ENCODE results near the gene C2orf68.

Gene C2orf68

DNA sequence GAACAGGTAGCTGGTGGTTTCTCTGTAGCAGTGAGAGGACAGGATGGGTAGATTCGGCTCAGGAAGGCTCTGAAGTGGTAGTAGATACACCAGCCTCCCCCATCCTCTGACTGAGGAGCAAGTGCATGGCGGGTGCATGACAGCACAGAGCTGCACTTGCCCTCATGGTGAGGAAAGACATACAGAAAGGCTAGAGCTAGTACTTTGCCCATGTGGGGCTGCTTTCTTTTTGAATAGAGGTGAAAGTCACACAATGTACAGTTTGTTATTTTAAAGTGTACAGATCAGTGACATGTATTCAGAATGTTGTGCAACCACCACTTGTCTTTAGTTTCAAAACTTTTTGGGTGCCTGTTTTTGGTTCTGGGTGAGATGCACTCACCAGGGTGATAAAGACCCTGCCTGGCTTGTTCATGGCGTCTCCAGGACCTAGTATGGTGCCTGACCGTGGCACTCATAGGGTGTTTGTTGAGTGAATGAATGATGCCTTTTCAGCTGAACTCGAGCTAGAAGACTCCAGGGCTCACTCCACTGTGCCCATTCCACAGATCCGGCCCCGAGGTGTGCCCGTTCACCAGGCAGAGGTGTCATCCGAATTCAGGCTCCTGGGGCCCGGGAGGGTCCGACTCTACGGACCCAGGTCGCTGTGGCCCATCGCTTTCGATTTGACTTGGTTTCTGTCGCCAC is 28.1 kb downstream of the C2orf68 start:
- Histone ChIP-seq H3K4me3 (ENCODE audit: low read length) (peak overlapping the region; percentile 71), H3K36me3 (ENCODE audit: control insufficient read depth, insufficient read depth, low read length) (peaks cover 2% of the 10 kb centered on the region), H3K9ac (ENCODE audit: low read length) (peak overlapping the region; percentile 38), H3K27me3 (ENCODE audit: control insufficient read depth, insufficient read depth, low read length) (no peaks in the 10 kb centered on the region), H3K27ac (ENCODE audit: low read depth, low read length) (peak overlapping the region; percentile 88), H3K4me1 (ENCODE audit: control insufficient read depth, insufficient read depth, low read length) (peaks cover 11% of the 10 kb centered on the region)

DNA sequence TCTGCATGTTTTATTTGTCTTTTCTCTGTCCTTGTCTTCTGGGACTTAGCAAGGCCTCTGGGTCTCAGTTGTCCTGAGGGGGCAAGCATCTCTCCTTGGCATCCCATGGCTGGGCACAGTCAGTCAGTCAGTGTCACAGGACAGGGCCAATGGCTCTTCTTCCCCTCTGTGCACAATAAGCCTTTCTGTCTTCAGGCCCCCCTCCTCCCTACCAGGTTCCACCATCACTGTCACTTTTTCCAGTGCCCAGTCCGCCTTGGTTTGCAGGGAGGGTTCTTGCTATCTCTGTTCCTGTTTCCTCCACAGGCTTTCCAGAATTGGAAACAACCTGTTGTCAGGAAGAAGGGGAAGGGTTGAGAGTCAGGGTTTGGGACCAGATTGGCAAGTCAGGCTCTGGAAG is 29.4 kb downstream of the C2orf68 start:
- no peak overlapping the region for H3K9ac ChIP-seq (ENCODE audit: low read length)
- H3K36me3 ChIP-seq (ENCODE audit: control insufficient read depth, insufficient read depth, low read length), result peaks cover 2% of the 10 kb centered on the region
- no peak overlapping the region for H3K27ac ChIP-seq (ENCODE audit: low read depth, low read length)
- H3K27me3 ChIP-seq (ENCODE audit: control insufficient read depth, insufficient read depth, low read length), result no peaks in the 10 kb centered on the region
- no peak overlapping the region for H3K4me3 ChIP-seq (ENCODE audit: low read length)
- H3K4me1 ChIP-seq (ENCODE audit: control insufficient read depth, insufficient read depth, low read length), result peaks cover 11% of the 10 kb centered on the region

DNA sequence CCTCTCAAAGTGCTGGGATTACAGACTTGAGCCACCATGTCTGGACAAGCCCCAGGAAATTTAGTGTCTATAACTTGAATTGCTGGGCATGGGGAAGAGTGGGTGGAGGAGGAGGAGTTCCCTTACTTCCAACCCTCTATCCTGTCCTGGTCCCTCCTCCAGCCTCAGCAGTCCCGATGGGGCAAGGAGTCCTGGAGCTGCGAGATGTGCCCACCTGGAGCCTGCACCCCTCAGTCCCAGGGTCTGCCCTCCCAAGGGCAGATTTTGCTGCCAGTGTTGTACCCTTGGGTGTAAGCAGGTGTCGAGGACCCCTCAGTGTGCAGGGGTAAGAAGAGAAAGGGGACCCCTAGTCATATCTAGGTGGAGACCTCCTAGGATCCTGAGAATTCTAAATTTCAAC is 31.7 kb downstream of the C2orf68 start:
- no peak overlapping the region for H3K4me3 ChIP-seq (ENCODE audit: low read length)
- peaks cover 10% of the 10 kb centered on the region for H3K4me1 ChIP-seq (ENCODE audit: control insufficient read depth, insufficient read depth, low read length)
- H3K27ac ChIP-seq (ENCODE audit: low read depth, low read length), result no peak overlapping the region
- no peak overlapping the region for H3K9ac ChIP-seq (ENCODE audit: low read length)
- peaks cover 2% of the 10 kb centered on the region for H3K36me3 ChIP-seq (ENCODE audit: control insufficient read depth, insufficient read depth, low read length)
- H3K27me3 ChIP-seq (ENCODE audit: control insufficient read depth, insufficient read depth, low read length), result no peaks in the 10 kb centered on the region

DNA sequence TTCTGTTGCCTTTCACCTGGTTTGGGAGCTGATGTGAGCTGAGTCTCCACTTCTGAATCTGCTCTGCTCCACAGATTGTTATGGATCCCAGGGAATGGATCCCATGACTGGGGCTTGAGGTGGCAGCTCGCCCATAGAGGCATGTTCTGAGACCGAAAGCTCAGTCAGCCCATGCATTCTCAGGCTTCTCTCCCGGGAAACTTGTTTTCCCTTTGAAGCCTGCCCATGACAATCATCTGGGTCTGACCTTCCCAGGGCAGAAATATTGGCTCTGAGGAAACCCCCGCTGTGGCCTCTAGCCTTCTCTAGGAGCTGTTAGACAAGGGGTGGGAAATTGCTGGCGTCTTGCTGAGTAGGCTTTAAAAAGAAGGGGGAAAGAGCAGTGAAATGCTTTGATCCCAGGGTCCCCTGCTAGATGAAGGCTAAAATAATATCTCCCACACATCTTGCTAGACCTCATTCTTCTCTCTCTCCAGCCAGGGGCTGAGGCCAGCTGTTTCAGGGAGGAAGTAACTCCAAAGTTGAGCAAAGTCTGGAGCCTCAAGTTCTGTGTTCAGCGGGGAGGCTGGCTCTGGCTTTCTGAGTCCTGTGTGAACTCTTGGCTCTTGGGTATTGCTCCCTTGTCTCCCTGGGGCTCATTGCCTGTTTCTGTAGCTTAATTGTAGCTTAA is 32.5 kb downstream of the C2orf68 start:
- Histone ChIP-seq H3K36me3 (ENCODE audit: control insufficient read depth, insufficient read depth, low read length) (peaks cover 2% of the 10 kb centered on the region), H3K4me1 (ENCODE audit: control insufficient read depth, insufficient read depth, low read length) (peaks cover 3% of the 10 kb centered on the region), H3K27me3 (ENCODE audit: control insufficient read depth, insufficient read depth, low read length) (no peaks in the 10 kb centered on the region), H3K27ac (ENCODE audit: low read depth, low read length) (no peak overlapping the region), H3K4me3 (ENCODE audit: low read length) (peak overlapping the region; percentile 66), H3K9ac (ENCODE audit: low read length) (no peak overlapping the region)

DNA sequence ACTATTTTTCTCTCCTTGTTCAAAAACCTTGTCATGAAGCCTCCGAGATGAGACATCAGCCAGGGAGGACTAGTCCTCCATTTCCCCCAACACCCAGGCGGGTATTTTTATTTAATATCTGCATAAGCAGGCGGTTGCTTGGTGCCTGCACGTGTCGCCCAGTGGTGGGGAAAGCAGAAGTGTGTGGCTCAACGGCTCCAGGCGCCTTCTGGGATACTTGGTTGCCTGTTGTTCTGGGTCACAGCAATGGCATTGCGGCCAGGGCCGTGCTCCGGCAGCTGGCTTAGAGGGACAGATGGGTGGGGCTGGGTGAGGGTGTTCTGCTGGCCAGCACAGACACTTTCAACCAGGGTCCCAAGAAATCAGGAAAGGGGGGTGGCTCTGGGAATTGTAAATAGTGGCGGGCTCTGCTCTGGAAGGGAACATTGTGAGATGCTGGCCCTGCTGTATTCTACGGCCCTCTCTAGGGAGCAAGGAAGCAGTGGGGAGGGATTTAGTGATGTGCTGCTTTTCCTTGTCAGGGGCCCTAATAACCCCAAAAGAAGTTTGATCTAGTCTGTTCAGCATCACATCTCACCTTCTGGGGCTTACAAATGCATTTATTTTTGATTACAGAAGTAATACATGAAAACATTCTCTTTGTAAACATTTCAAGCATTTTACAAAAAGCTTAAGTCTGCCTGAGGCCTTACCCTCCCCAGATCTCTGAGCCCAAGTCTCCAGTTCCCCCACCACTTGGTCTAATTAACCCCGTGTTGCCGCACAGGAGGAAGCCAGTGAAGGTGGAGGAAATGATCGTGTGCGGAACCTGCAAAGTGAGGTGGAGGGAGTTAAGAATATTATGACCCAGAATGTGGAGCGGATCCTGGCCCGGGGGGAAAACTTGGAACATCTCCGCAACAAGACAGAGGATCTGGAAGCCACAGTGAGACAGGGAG is 33.4 kb downstream of the C2orf68 start:
- no peak overlapping the region for H3K27ac ChIP-seq (ENCODE audit: low read depth, low read length)
- no peaks in the 10 kb centered on the region for H3K4me1 ChIP-seq (ENCODE audit: control insufficient read depth, insufficient read depth, low read length)
- peak overlapping the region; percentile 66 for H3K4me3 ChIP-seq (ENCODE audit: low read length)
- H3K27me3 ChIP-seq (ENCODE audit: control insufficient read depth, insufficient read depth, low read length), result no peaks in the 10 kb centered on the region
- peak overlapping the region; percentile 30 for H3K9ac ChIP-seq (ENCODE audit: low read length)
- H3K36me3 ChIP-seq (ENCODE audit: control insufficient read depth, insufficient read depth, low read length), result peaks cover 2% of the 10 kb centered on the region

DNA sequence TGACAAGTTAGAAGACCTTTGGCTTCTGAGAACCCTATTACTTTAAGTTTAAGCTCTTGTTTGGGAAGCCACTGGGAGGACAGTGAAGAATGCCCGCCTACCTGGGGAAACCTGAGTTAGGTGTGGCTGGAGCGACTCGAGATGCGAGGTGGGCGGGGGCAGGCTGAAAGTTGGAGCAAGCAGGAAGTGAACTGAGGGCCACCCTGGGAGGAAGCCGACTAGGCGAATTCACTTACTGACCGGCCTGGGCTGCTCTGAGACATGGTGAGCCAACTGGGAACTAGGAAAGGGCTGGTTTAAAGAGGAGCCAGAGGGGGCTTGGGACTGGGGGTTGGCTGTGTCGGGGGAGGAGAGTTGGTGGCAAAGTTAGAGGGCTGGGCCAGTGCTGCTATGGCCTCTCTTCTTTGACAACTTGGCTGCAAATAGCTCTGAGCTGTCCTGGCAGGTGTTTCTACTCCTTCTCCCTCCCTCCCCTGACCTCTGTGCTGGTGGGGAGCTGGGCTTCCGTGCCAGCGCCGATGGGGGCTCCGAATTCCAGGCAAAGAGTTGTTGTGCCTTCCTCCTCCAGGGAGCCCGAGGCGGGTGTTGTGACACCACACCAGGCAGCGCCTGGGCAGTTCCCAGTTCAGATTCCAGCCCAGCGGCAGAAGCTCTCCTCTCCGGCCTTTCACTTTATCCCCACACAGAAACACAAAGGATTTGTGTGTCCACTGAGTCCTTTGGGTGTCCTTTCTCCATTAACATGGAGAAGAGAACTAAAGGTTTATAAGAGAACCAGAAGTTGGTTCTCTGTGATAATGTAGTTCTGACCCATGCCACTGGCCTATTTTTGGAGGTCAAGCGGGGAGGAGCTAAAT is 34.3 kb downstream of the C2orf68 start, which contains the start of gene VAMP8:
TSS of gene VAMP8 (plus strand) at position 201 of the 857 bp plus-strand sequence. CDS start at position 262, 61 bp downstream.
- H3K9ac ChIP-seq (ENCODE audit: low read length), result peak within 1 kb of the TSS; percentile 74
- peaks cover 2% of the 10 kb centered on the region for H3K36me3 ChIP-seq (ENCODE audit: control insufficient read depth, insufficient read depth, low read length)
- H3K27ac ChIP-seq (ENCODE audit: low read depth, low read length), result peak within 1 kb of the TSS; percentile 27
- no peaks in the 10 kb centered on the region for H3K27me3 ChIP-seq (ENCODE audit: control insufficient read depth, insufficient read depth, low read length)
- no peaks in the 10 kb centered on the region for H3K4me1 ChIP-seq (ENCODE audit: control insufficient read depth, insufficient read depth, low read length)
- H3K4me3 ChIP-seq (ENCODE audit: low read length), result peak within 1 kb of the TSS; percentile 66

DNA sequence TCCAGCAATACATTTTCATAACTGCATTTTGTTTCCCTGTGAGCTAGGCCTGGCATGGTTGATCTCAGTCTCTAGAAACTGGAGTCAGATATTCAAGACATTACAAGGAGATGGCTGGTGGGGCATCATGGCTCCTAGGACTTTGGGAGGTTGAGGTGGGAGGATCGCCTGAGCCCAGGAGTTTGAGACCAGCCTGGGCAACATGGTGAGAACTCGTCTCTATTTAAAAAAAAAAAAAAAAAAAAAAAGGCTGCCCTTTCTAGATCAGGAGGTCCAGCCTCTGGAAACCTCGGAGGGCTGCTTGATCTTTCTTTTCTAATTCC is 34.8 kb downstream of the C2orf68 start:
- Histone ChIP-seq H3K27ac (ENCODE audit: low read depth, low read length) (no peak overlapping the region), H3K9ac (ENCODE audit: low read length) (no peak overlapping the region), H3K4me3 (ENCODE audit: low read length) (no peak overlapping the region), H3K4me1 (ENCODE audit: control insufficient read depth, insufficient read depth, low read length) (no peaks in the 10 kb centered on the region), H3K27me3 (ENCODE audit: control insufficient read depth, insufficient read depth, low read length) (no peaks in the 10 kb centered on the region), H3K36me3 (ENCODE audit: control insufficient read depth, insufficient read depth, low read length) (peaks cover 2% of the 10 kb centered on the region)

DNA sequence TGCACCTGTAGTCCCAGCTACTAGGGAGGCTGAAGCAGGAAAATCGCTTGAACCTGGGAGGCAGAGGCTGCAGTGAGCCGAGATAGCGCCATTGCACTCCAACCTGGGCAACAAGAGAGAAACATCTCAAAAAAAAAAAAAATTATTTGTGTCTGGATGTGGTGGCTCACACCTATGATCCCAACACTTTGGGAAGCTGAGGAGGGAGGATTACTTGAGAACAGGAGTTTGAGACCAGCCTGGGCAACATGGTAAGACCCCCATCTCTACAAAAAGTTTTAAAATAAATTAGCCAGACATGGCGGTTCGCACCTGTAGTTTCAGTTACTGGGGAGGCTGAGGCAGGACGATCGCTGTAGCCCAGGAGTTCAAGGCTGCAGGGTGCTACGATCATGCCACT is 36.1 kb downstream of the C2orf68 start:
- Histone ChIP-seq H3K9ac (ENCODE audit: low read length) (no peak overlapping the region), H3K4me3 (ENCODE audit: low read length) (no peak overlapping the region), H3K27ac (ENCODE audit: low read depth, low read length) (no peak overlapping the region), H3K27me3 (ENCODE audit: control insufficient read depth, insufficient read depth, low read length) (no peaks in the 10 kb centered on the region), H3K4me1 (ENCODE audit: control insufficient read depth, insufficient read depth, low read length) (no peaks in the 10 kb centered on the region), H3K36me3 (ENCODE audit: control insufficient read depth, insufficient read depth, low read length) (no peaks in the 10 kb centered on the region)

DNA sequence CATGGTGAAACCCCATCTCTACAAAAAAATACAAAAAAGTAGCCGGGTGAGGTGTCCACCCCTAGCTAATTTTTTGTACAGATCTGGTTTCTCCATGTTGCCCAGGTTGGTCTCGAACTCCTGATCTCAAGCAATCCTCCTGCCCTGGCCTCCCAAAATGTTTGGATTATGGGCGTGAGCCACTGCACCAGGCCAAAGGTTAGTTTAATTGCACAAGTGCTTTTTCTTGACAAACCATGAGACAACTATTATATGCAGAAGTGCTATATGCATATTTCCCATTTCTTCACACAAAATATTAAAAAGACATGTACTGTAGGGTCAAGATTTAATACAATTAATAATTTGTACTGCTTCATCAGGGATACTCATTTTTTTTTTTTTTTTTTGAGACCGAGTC is 45.6 kb downstream of the C2orf68 start:
- Histone ChIP-seq H3K36me3 (ENCODE audit: control insufficient read depth, insufficient read depth, low read length) (no peaks in the 10 kb centered on the region), H3K4me3 (ENCODE audit: low read length) (no peak overlapping the region), H3K9ac (ENCODE audit: low read length) (no peak overlapping the region)

DNA sequence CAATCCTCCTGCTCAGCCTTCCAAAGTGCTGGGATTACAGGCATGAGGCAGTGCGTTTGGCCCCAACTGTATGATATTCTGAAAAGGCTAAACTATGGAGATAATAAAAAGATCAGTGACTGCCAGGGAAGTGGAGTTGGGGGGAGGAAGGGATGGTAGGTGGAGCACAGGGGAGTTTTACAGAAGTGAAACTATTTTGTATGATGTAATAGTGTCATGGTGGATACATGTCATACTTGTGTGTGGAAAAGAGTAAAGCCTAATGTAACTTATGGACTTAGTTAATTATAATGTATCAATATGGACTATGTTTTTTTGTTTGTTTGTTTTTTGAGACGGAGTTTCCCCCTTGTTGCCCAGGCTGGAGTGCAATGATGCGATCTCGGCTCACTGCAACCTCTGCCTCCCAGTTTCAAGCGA is 47.7 kb downstream of the C2orf68 start:
- H3K27ac ChIP-seq (ENCODE audit: low read depth, low read length), result no peak overlapping the region

More for the DNA sequence above, 45.6 kb downstream of the C2orf68 start:
- no peaks in the 10 kb centered on the region for H3K4me1 ChIP-seq (ENCODE audit: control insufficient read depth, insufficient read depth, low read length)
- no peaks in the 10 kb centered on the region for H3K27me3 ChIP-seq (ENCODE audit: control insufficient read depth, insufficient read depth, low read length)
- H3K27ac ChIP-seq (ENCODE audit: low read depth, low read length), result no peak overlapping the region

DNA sequence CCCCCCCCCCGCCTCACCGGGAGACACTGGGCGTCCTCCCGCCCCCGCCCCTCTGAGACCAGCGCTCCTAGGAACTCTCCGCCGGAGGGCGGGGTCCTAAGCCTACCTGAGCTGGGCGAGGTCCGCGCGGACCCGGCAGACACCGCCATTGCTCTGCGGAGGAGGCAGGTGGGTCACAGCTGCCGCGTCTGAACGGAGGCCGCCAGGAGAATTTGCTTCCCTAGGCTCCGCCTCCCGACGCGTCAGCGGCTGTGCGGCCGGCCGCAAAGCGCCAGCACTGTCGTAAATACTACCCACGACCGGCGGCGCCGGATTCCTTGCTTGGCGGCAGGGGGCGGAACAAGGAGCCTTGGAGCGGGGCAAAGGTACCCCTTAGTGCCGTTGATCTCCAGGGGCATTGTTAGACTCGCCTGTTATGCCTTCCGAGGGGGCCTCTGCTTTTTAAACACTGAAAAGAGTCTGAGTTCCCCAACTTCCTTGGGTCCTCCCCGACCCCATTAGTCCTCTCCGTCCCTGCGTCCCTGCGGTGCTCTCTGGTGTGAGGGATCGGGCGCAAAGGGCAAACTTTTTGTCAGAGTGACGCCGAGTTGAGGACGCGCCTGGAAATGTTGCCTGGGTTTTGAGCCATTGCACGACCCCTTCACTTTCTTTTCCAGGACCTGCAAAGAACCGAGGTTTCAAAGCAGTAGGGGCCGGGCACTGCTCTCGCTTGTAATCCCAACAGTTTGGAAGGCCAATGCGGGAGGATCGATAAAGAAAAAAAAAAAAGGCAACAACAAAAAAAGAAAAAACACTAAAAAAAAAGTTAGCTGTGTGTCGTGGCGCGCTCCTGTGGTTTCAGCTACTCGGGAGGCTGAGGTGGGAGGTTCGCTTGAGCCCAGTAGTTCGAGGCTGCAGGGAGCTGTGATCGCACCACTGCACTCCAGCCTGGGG is 50.3 kb downstream of the C2orf68 start, which contains the start of gene GGCX:
TSS of gene GGCX (minus strand) at position 214 of the 933 bp plus-strand sequence. CDS start at position 149, 65 bp downstream.
- Histone ChIP-seq H3K4me3 (ENCODE audit: low read length) (peak within 1 kb of the TSS; percentile 89), H3K4me1 (ENCODE audit: control insufficient read depth, insufficient read depth, low read length) (peaks cover 3% of the 10 kb centered on the region), H3K36me3 (ENCODE audit: control insufficient read depth, insufficient read depth, low read length) (no peaks in the 10 kb centered on the region), H3K27me3 (ENCODE audit: control insufficient read depth, insufficient read depth, low read length) (no peaks in the 10 kb centered on the region), H3K9ac (ENCODE audit: low read length) (peak within 1 kb of the TSS; percentile 81), H3K27ac (ENCODE audit: low read depth, low read length) (peak within 1 kb of the TSS; percentile 78)

More for the DNA sequence above, 47.7 kb downstream of the C2orf68 start:
- H3K4me1 ChIP-seq (ENCODE audit: control insufficient read depth, insufficient read depth, low read length), result peaks cover 3% of the 10 kb centered on the region
- H3K4me3 ChIP-seq (ENCODE audit: low read length), result no peak overlapping the region
- H3K27me3 ChIP-seq (ENCODE audit: control insufficient read depth, insufficient read depth, low read length), result no peaks in the 10 kb centered on the region
- no peak overlapping the region for H3K9ac ChIP-seq (ENCODE audit: low read length)
- H3K36me3 ChIP-seq (ENCODE audit: control insufficient read depth, insufficient read depth, low read length), result no peaks in the 10 kb centered on the region
